Neural cell (in vitro differentiated cells): Measurements from ENCODE around the gene BTBD1.

Source experiments
- EP300 ChIP-seq: fragments of 450-650 bp; conservative IDR thresholded peaks from 2 replicates; pipeline ENCODE4 v1.6.1; 2014; ENCODE audit warnings: antibody characterized with exemption, mild to moderate bottlenecking, moderate library complexity; ENCODE audit not compliant: poor library complexity, severe bottlenecking
- EZH2 ChIP-seq: fragments of 200-600, 300-800 bp; shearing (Covaris generic), sonication (generic); IDR thresholded peaks from 2 replicates; pipeline ENCODE4 v1.6.1; 2014; ENCODE audit warnings: antibody characterized with exemption, low read length, borderline replicate concordance, mild to moderate bottlenecking; ENCODE audit not compliant: insufficient read depth, poor library complexity, severe bottlenecking
- POLR2AphosphoS5 ChIP-seq: IDR thresholded peaks from 2 replicates; pipeline ENCODE4 v1.6.1; 2012
- RAD21 ChIP-seq: fragments of 450-650 bp; conservative IDR thresholded peaks from 2 replicates; pipeline ENCODE4 v1.6.1; 2014; ENCODE audit warnings: antibody characterized with exemption, mild to moderate bottlenecking, moderate library complexity
- TAF1 ChIP-seq: IDR thresholded peaks from 2 replicates; pipeline ENCODE4 v1.6.1; 2012; ENCODE audit warnings: low read depth
- TF ChIP-seq, protein P1 (sequence below): fragments of 450-650 bp; IDR thresholded peaks from 2 replicates; pipeline ENCODE4 v1.5.1; 2014; ENCODE audit warnings: antibody characterized with exemption, mild to moderate bottlenecking, moderate library complexity; ENCODE audit not compliant: poor library complexity, severe bottlenecking

DNA sequence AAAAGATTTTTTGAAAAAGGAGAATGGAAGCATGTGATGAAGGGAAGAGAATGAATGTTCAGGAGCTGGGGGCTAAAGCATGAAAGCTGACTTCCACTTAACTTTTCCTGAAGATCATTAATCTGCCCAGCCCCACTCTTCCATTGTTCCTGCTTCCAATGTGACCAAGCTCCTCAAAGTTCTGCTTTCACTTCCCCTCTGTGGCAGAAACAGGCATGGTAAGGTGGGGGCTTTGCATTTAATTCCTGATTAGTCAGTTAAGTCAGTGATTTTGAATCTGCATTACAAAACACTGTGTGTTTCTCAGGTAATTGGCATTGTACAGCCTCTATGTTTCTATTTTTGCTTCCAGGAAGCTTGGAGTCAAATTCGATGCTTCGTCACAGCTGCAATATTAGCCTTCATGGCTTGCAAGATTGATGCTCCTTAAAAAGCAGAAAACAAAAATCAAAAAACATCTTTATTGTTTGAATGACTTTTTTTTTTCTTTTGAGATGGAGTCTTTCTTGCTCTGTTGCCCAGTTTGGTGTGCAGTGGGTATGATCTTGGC is 33.1 kb upstream of the BTBD1 start:
- TF ChIP-seq, protein P1, sequence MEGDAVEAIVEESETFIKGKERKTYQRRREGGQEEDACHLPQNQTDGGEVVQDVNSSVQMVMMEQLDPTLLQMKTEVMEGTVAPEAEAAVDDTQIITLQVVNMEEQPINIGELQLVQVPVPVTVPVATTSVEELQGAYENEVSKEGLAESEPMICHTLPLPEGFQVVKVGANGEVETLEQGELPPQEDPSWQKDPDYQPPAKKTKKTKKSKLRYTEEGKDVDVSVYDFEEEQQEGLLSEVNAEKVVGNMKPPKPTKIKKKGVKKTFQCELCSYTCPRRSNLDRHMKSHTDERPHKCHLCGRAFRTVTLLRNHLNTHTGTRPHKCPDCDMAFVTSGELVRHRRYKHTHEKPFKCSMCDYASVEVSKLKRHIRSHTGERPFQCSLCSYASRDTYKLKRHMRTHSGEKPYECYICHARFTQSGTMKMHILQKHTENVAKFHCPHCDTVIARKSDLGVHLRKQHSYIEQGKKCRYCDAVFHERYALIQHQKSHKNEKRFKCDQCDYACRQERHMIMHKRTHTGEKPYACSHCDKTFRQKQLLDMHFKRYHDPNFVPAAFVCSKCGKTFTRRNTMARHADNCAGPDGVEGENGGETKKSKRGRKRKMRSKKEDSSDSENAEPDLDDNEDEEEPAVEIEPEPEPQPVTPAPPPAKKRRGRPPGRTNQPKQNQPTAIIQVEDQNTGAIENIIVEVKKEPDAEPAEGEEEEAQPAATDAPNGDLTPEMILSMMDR = no peak
- TF ChIP-seq RAD21 (no peak), POLR2AphosphoS5 (no peak), EZH2 (no peak), TAF1 (no peak), EP300 (no peak)
